T-cell (primary cell): ENCODE measurements around the gene FES. TPM values are rescaled to one million over a fixed set of nuclear protein-coding genes. Genes with fewer than 3 reads are reported as not detected.
"Not testable (repeated sequence)": the region's sequence is repeated elsewhere in the genome, so short reads cannot be mapped to it uniquely, and the experiment has no call there.

Experiments
- ATAC-seq, 4 experiments: fragments of 200-7000 bp in 3 of 4; fragments of 150-1000 bp in 1 of 4; cut with Tn5 transposase; replicated peaks in 1 of 4; 1 replicate in 3 of 4; 2 replicates in 1 of 4; pipeline ENCODE4 v1.10.0; 2021; ENCODE audit warnings: moderate library complexity in 3 of 4, mild to moderate bottlenecking in 2 of 4, moderate number of reproducible peaks in 1 of 4
- CTCF ChIA-PET, 2 donors: fragments of 300-600 bp; sonication (Branson Sonifier 250); formaldehyde crosslinking; loops; one replicate each; lab custom pipeline; 2022; ENCODE audit warnings: antibody characterized with exemption in 2 of 2; lab: Charles Lee
- POLR2A ChIA-PET, 2 donors: fragments of 300-600 bp; sonication (Branson Sonifier 250); formaldehyde crosslinking; loops; one replicate each; lab custom pipeline; 2022; ENCODE audit warnings: antibody characterized with exemption in 2 of 2; lab: Charles Lee
- DNase-seq, 35 experiments: peaks; one replicate each; pipeline versions ENCODE4 v3.0.0 to v3.0.0-alpha.2; 2013 to 2023
- H3K27ac ChIP-seq: one replicate; pipeline ENCODE4 v1.5.1; 2013; ENCODE audit warnings: low read length
- H3K27me3 ChIP-seq, 2 experiments: replicated peaks in 1 of 2; 1 replicate in 1 of 2; 2 replicates in 1 of 2; pipeline versions ENCODE4 v1.6.1 to v1.7.0; 2013; ENCODE audit warnings: low read length in 1 of 2, mixed read lengths in 1 of 2; ENCODE audit not compliant: control insufficient read depth in 2 of 2, insufficient read depth in 2 of 2; ENCODE audit errors: extremely low read depth in 1 of 2
- H3K36me3 ChIP-seq, 2 donors: 1 replicate in 1 of 2; 2 replicates in 1 of 2; pipeline versions ENCODE4 v1.6.1 to v1.7.0; 2013; ENCODE audit warnings: low read length in 1 of 2; ENCODE audit not compliant: control insufficient read depth in 2 of 2, insufficient read depth in 1 of 2; ENCODE audit errors: extremely low read depth in 1 of 2
- H3K4me1 ChIP-seq, 2 experiments: 1 replicate in 1 of 2; 2 replicates in 1 of 2; pipeline versions ENCODE4 v1.6.1 to v1.7.0; 2013; ENCODE audit warnings: low read length in 2 of 2, mixed read lengths in 1 of 2; ENCODE audit not compliant: insufficient read depth in 2 of 2, control insufficient read depth in 1 of 2; ENCODE audit errors: extremely low read depth in 1 of 2
- H3K4me3 ChIP-seq, 2 donors: 1 replicate in 1 of 2; 2 replicates in 1 of 2; pipeline versions ENCODE4 v1.5.1 to v1.7.0; 2013; ENCODE audit warnings: mild to moderate bottlenecking in 2 of 2, low read length in 1 of 2, moderate library complexity in 1 of 2; ENCODE audit not compliant: control insufficient read depth in 1 of 2; ENCODE audit errors: extremely low read depth in 1 of 2
- H3K9me3 ChIP-seq: 2 replicates; pipeline ENCODE4 v1.7.0; 2013
- H3K27ac Mint-ChIP-seq, 2 donors: one replicate each; pipeline ENCODE4 v1.8.0; 2020 to 2021; ENCODE audit warnings: mild to moderate bottlenecking in 2 of 2, mixed read lengths in 2 of 2
- H3K27me3 Mint-ChIP-seq, 2 donors: one replicate each; pipeline ENCODE4 v1.8.0; 2021 to 2022; ENCODE audit warnings: mixed read lengths in 2 of 2
- H3K36me3 Mint-ChIP-seq: one replicate; pipeline ENCODE4 v1.8.0; 2021; ENCODE audit warnings: mixed read lengths
- H3K4me1 Mint-ChIP-seq, 3 donors: one replicate each; pipeline ENCODE4 v1.8.0; 2020 to 2022; ENCODE audit warnings: mixed read lengths in 3 of 3, mild to moderate bottlenecking in 1 of 3
- H3K4me3 Mint-ChIP-seq, 3 donors: one replicate each; pipeline ENCODE4 v1.8.0; 2020 to 2022; ENCODE audit warnings: mild to moderate bottlenecking in 3 of 3, mixed read lengths in 3 of 3, moderate library complexity in 3 of 3
- H3K9me3 Mint-ChIP-seq, 3 donors: one replicate each; pipeline ENCODE4 v1.8.0; 2020 to 2022; ENCODE audit warnings: mixed read lengths in 3 of 3
- WGBS: methylation state at CpG from one replicate; pipeline ENCODE4 v1.1.5; 2013; ENCODE audit warnings: missing lambda C conversion rate; ENCODE audit not compliant: insufficient coverage; 5-methylcytosine and 5-hydroxymethylcytosine counted together
- total RNA-seq, 35 experiments: library from RNA in 6 of 35; stranded (reverse) in 6 of 35; fragments of 120-200 nt in 1 of 35; gene quantifications; one replicate each; pipeline versions ENCODE4 v1.2.1 to v1.2.4 and lab custom pipeline; 2013 to 2026

Gene FES
- total RNA-seq, 5 donors from 2014 or later (not counting 1 experiment from before 2014, with no cell fraction given) = 3.2 to 5.2 (median 4.3) TPM

GRCh38 chr15:90893175-90894090 lies 9.1 kb downstream of the FES start:
- H3K4me1 ChIP-seq = peaks cover 0 to 20% of the 10 kb centered on the region in 2 experiments
- H3K27ac ChIP-seq = no peak overlapping the region
- ATAC-seq (no peak), DNase-seq (no peak)
- 96% methylated on average over 26 of the region's 33 CpGs for WGBS
- ChIA-PET CTCF (interaction anchor here in 1 of 2 donors (0.5 to 0.7 kb wide), 2 partner anchors 91 to 574 kb away, joined by 3 read pairs; no protein-coding TSS in a partner anchor), POLR2A (no interaction called here)
- no peaks in the 10 kb centered on the region for H3K9me3 ChIP-seq
- no peaks in the 10 kb centered on the region for H3K36me3 ChIP-seq
- no peaks in the 10 kb centered on the region for H3K4me1 Mint-ChIP-seq
- H3K4me3 ChIP-seq = no peak overlapping the region
- H3K9me3 Mint-ChIP-seq = no peaks in the 10 kb centered on the region
- no peak overlapping the region for H3K4me3 Mint-ChIP-seq
- no peaks in the 10 kb centered on the region for H3K27me3 Mint-ChIP-seq
- H3K27ac Mint-ChIP-seq = no peak overlapping the region
- H3K27me3 ChIP-seq = peaks cover 0 to 20% of the 10 kb centered on the region in 2 experiments
- no peaks in the 10 kb centered on the region for H3K36me3 Mint-ChIP-seq

- Mint-ChIP-seq H3K4me1 (no peaks in the 10 kb centered on the region), H3K27ac (no peak overlapping the region), H3K27me3 (no peaks in the 10 kb centered on the region), H3K4me3 (no peak overlapping the region), H3K36me3 (no peaks in the 10 kb centered on the region), H3K9me3 (no peaks in the 10 kb centered on the region)
- Histone ChIP-seq H3K9me3 (no peaks in the 10 kb centered on the region), H3K27ac (no peak overlapping the region), H3K36me3 (no peaks in the 10 kb centered on the region), H3K4me1 (peaks cover 0 to 1% of the 10 kb centered on the region in 2 experiments), H3K27me3 (peaks cover 0 to 8% of the 10 kb centered on the region in 2 experiments), H3K4me3 (no peak overlapping the region)
- WGBS = 96% methylated on average over 9 of the region's 10 CpGs
- ATAC-seq (no peak), DNase-seq (no peak)
- POLR2A ChIA-PET = interaction anchor here in 1 of 2 donors (0.5 kb wide), 1 partner anchor 577 kb away, joined by 3 read pairs; no protein-coding TSS in a partner anchor
- CTCF ChIA-PET = interaction anchor here in 1 of 2 donors (0.6 kb wide), 1 partner anchor 32 kb away, joined by 11 read pairs; no protein-coding TSS in a partner anchor
Observed at GRCh38 chr15:90895571-90896117, 11.3 kb downstream of the FES start.

GRCh38 chr15:90897131-90897655 lies 12.9 kb downstream of the FES start:
- H3K36me3 ChIP-seq, H3K27me3 ChIP-seq, CTCF ChIA-PET, H3K36me3 Mint-ChIP-seq, H3K9me3 Mint-ChIP-seq, H3K27ac ChIP-seq, POLR2A ChIA-PET, DNase-seq, H3K4me3 Mint-ChIP-seq, H3K9me3 ChIP-seq, H3K27me3 Mint-ChIP-seq, H3K4me1 ChIP-seq, H3K27ac Mint-ChIP-seq, ATAC-seq, H3K4me3 ChIP-seq: not testable (repeated sequence)
- WGBS = 93% methylated on average over 4 of the region's 14 CpGs
- peaks cover 11 to 12% (median 12%) of the 10 kb centered on the region in 3 donors for H3K4me1 Mint-ChIP-seq

GRCh38 chr15:90901175-90902039 lies 17.1 kb downstream of the FES start:
- ChIA-PET POLR2A (interaction anchor here in 1 of 2 donors (0.5 kb wide), 1 partner anchor 71 kb away, joined by 6 read pairs; no protein-coding TSS in a partner anchor), CTCF (interaction anchor here (0.7 to 4.7 kb wide), 8 partner anchors 16 to 371 kb away, joined by 3 to 78 read pairs (median 3); partner anchors contain the start of genes HDDC3 (in 1 of the 2) and UNC45A (in 1 of the 2))
- peaks cover 10 to 15% of the 10 kb centered on the region in 2 donors for H3K36me3 ChIP-seq
- Mint-ChIP-seq H3K4me1 (peaks cover 24 to 27% (median 27%) of the 10 kb centered on the region in 3 donors), H3K27ac (peak overlapping the region; percentile 90), H3K9me3 (no peaks in the 10 kb centered on the region), H3K4me3 (peak overlapping the region; percentile 82 to 88 (median 82)), H3K27me3 (no peaks in the 10 kb centered on the region), H3K36me3 (peaks cover 14% of the 10 kb centered on the region)
- peaks cover 3 to 19% of the 10 kb centered on the region in 2 experiments for H3K4me1 ChIP-seq
- DNase-seq = no peak
- H3K9me3 ChIP-seq = no peaks in the 10 kb centered on the region
- no peak overlapping the region for H3K4me3 ChIP-seq
- peak overlapping the region; percentile 77 for H3K27ac ChIP-seq
- WGBS = 82% methylated on average over 2 of the region's 14 CpGs
- ATAC-seq = no peak
- no peaks in the 10 kb centered on the region for H3K27me3 ChIP-seq

- H3K9me3 Mint-ChIP-seq = no peaks in the 10 kb centered on the region
- Histone ChIP-seq H3K27me3 (no peaks in the 10 kb centered on the region), H3K27ac (peak overlapping the region; percentile 77), H3K36me3 (peaks cover 14 to 24% of the 10 kb centered on the region in 2 donors), H3K9me3 (no peaks in the 10 kb centered on the region), H3K4me1 (peaks cover 3 to 19% of the 10 kb centered on the region in 2 experiments), H3K4me3 (peak overlapping the region; percentile 78 to 86)
- H3K36me3 Mint-ChIP-seq = peaks cover 21% of the 10 kb centered on the region
- POLR2A ChIA-PET = interaction anchor here (0.5 to 0.8 kb wide), 4 partner anchors 32 to 669 kb away, joined by 3 to 6 read pairs (median 4); partner anchors contain the start of genes CIB1 (in 1 of the 2) and GDPGP1 (in 1 of the 2)
- peaks cover 24 to 27% (median 27%) of the 10 kb centered on the region in 3 donors for H3K4me1 Mint-ChIP-seq
- WGBS = under 1% methylated on average over 71 of the region's 71 CpGs
- H3K27ac Mint-ChIP-seq = peak overlapping the region; percentile 90
- H3K4me3 Mint-ChIP-seq = peak overlapping the region; percentile 82 to 88 (median 82)
- DNase-seq (peak; percentile 31 to 83 (median 56)), ATAC-seq (peak; percentile 77 to 80 (median 77))
- H3K27me3 Mint-ChIP-seq = no peaks in the 10 kb centered on the region
- CTCF ChIA-PET = interaction anchor here (0.5 to 4.7 kb wide), 11 partner anchors 16 to 836 kb away, joined by 3 to 78 read pairs (median 3); partner anchors contain the start of genes HDDC3 (in 1 of the 2) and UNC45A (in 1 of the 2)
Observed at GRCh38 chr15:90902040-90902839, 17.9 kb downstream of the FES start.
